ENCODE data around the gene PRG3.

The PRG3 gene

GRCh38 chr11:57380975-57381374, at the start of gene PRG3:
PRG3 (minus strand) TSS chr11:57381150; CDS start chr11:57380708, 442 bp downstream.
- DNase-seq: no peak

- no peak for DNase-seq
These were observed 49.0 kb upstream of the PRG3 start for GRCh38 chr11:57429946-57430345.

- no peak for DNase-seq
These were observed 47.7 kb upstream of the PRG3 start for GRCh38 chr11:57428643-57429042.

- DNase-seq: no peak
These were observed 46.8 kb upstream of the PRG3 start for GRCh38 chr11:57427727-57428082.

- DNase-seq: peak; percentile 62 to 69
These were observed 46.2 kb upstream of the PRG3 start, which contains the start of gene SLC43A3 for GRCh38 chr11:57426929-57427726. SLC43A3 (minus strand) TSS chr11:57427121; CDS start chr11:57426172, 949 bp downstream.

GRCh38 chr11:57426439-57426928, 45.5 kb upstream of the PRG3 start:
- DNase-seq: no peak

DNA sequence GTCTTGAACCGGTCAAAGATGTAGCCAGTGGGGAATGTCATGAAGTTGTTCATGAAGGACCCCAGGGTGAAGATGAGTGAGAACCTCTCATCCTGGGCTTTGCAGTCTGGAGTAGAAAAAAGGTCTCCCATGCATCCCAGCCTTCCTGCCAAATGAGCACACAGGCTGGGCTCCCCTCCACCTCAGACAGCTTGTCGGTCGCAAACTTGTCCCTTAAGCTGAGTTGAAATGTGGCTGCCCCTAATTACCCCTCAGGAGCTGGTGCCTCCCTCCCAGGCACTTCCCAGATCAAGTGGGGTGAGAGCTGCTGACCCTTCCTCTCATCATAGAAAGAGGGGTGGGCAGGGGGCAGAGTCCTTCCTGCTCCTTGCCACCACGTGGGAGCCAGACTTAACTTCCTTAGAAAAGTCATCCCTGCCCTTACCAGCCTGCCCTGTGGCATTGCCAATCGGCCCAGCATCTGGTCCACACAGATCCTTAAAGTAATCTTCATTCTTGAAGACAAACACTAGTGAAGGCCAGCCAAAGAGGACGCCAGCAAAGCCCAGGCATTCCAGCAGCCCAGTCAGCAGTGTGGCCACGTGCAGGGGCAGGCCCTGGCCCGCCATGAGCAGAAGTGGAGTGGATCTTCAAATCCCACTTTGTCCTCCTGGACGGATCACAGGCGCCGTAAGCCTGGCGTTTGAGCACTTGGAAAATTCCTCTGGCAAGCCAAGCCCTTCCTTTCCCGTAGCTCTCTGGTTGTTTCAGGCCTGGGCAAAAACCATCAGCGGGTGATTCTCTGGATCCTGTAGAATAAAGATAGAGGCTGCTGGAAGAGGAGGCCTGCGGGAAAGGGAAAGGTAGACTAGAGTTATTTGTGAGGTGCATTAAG, 44.9 kb upstream of the PRG3 start:
- no peak for DNase-seq

GRCh38 chr11:57424792-57425564, 44.0 kb upstream of the PRG3 start:
- peak; percentile 82 to 86 for DNase-seq

GRCh38 chr11:57424137-57424791, 43.3 kb upstream of the PRG3 start:
- no peak for DNase-seq

GRCh38 chr11:57422669-57423068, 41.7 kb upstream of the PRG3 start:
- no peak for DNase-seq

GRCh38 chr11:57421805-57422204, 40.9 kb upstream of the PRG3 start:
- no peak for DNase-seq

DNA sequence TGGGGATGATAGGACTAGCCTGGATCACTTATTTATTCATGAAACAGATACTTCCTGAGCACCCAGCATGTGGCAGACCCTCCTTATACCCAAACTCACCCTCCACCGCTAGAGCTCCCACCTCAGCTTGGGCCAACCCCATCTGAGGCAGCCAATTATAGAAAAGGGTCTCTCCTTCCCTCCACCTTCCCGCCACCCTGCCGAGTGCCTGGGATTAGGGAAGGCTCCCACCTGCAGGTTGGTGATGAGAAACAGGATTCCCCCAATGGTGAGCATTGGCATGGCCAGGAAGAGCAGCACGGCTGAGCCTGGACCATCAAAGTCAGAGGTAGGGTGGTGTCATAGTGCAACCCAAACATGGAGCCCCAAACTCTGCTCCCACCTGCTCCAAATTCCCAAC, 40.1 kb upstream of the PRG3 start:
- no peak for DNase-seq

DNA sequence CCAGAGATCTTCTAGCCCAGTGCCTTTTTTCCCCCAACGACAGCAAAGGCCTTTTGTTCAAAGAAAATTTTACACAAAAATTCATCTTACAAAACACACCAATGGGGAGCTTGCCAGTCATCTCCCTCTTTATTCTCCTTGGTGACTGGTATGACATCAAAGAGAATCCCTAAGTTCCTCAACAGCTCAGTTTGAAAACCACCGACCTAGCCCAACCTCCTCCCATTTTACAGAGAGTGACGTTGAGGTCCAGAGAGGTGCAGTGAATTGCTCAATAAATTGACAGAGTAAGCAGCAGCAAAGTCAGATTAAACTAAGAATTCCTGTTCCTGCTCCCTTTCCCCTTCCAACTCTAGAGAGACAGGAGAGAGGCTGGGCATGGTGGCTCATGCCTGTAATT, 38.2 kb upstream of the PRG3 start:
- DNase-seq: no peak

DNA sequence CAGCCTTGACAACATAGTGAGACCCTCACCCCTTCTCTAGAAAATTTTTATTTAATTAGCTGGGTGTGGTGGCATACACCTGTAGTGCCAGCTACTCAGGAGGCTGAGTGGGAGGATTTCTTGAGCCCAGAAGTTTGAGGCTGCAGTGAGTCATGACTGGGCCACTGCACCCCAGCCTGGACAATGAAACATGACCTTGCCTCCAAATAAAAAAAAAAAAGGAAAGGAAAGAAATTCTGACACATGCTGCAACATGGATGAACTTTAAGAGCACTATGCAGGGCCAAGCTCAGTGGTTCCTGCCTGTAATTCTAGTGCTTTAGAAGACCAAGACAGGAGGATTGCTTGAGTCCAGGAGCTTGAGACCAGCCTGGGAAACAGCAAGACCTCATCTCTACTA, 37.2 kb upstream of the PRG3 start:
- DNase-seq: no peak

GRCh38 chr11:57417056-57417455, 36.1 kb upstream of the PRG3 start:
- DNase-seq: no peak

GRCh38 chr11:57416436-57416835, 35.5 kb upstream of the PRG3 start:
- no peak for DNase-seq

- no peak for DNase-seq
These were observed 33.8 kb upstream of the PRG3 start for GRCh38 chr11:57414612-57415212.

GRCh38 chr11:57413681-57414080, 32.7 kb upstream of the PRG3 start:
- no peak for DNase-seq

GRCh38 chr11:57410287-57410686, 29.3 kb upstream of the PRG3 start:
- no peak for DNase-seq

GRCh38 chr11:57409321-57410100, 28.6 kb upstream of the PRG3 start:
- no peak for DNase-seq

DNA sequence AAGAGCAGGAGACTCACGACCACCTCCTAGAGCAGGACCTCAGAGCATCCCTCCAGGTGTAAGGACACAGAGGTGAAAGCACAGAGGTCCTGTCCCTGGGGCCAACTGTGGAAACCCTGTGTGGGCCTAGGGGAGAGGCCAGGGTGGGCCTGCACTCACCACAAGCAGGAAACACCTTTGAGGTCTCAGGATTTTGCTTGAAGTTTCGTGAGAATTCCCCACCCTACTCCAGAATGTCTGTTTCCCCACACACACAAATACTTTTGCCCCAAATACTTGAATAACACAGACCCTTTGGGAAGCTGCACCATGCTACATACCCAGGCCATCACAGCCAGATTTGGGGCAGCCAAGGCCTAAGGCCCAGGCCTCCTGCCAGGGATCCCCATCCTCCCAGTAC, 27.8 kb upstream of the PRG3 start:
- DNase-seq: no peak
